HTERT RPE-1 (cell line): ENCODE results near the gene TNRC18.

Experiments
- in situ Hi-C: fragments of 300-500 bp; cut with MboI; formaldehyde crosslinking; loops from 4 replicates; pipeline ENCODE4 v1.14.3; 2020; ENCODE audit warnings: low sequenced_read_pairs

Gene TNRC18

GRCh38 chr7:5452470-5452899, 28.9 kb upstream of the TNRC18 start:
- in situ Hi-C loops = no loop called here

- in situ Hi-C loops = no loop called here
These were observed 27.8 kb upstream of the TNRC18 start for GRCh38 chr7:5451391-5451790.

GRCh38 chr7:5450549-5451327, 27.1 kb upstream of the TNRC18 start:
- in situ Hi-C loops = no loop called here

GRCh38 chr7:5448378-5449037, 24.9 kb upstream of the TNRC18 start:
- in situ Hi-C loops = no loop called here

- in situ Hi-C loops = no loop called here
These were observed 22.5 kb upstream of the TNRC18 start for GRCh38 chr7:5445981-5446594.

- in situ Hi-C loops = no loop called here
These were observed 20.0 kb upstream of the TNRC18 start for GRCh38 chr7:5443678-5444077.

GRCh38 chr7:5442757-5443305, 19.2 kb upstream of the TNRC18 start:
- in situ Hi-C loops = no loop called here

GRCh38 chr7:5441840-5442503, 18.3 kb upstream of the TNRC18 start:
- in situ Hi-C loops = no loop called here

GRCh38 chr7:5439572-5440496, 16.2 kb upstream of the TNRC18 start:
- in situ Hi-C loops = no loop called here

- in situ Hi-C loops = no loop called here
These were observed 15.6 kb upstream of the TNRC18 start for GRCh38 chr7:5439209-5439571.

- in situ Hi-C loops = no loop called here
These were observed 14.4 kb upstream of the TNRC18 start for GRCh38 chr7:5437987-5438386.

- in situ Hi-C loops = no loop called here
These were observed 13.8 kb upstream of the TNRC18 start for GRCh38 chr7:5437348-5437892.

- in situ Hi-C loops = no loop called here
These were observed 12.5 kb upstream of the TNRC18 start for GRCh38 chr7:5436003-5436678.

GRCh38 chr7:5435291-5436002, 11.8 kb upstream of the TNRC18 start:
- in situ Hi-C loops = no loop called here

- in situ Hi-C loops = no loop called here
These were observed 9.5 kb upstream of the TNRC18 start for GRCh38 chr7:5433181-5433580.

- in situ Hi-C loops = no loop called here
These were observed 9.1 kb upstream of the TNRC18 start for GRCh38 chr7:5432691-5433090.

- in situ Hi-C loops = no loop called here
These were observed 8.0 kb upstream of the TNRC18 start for GRCh38 chr7:5431560-5432015.

GRCh38 chr7:5430612-5430947, 6.9 kb upstream of the TNRC18 start:
- in situ Hi-C loops = no loop called here
